ENCODE measurements around the gene DHPS.
"Not testable (repeated sequence)": the region's sequence is repeated elsewhere in the genome, so short reads cannot be mapped to it uniquely, and the experiment has no call there.

The DHPS gene

GRCh38 chr19:12681074-12681987 is at the start of gene DHPS:
DHPS (minus strand) TSS chr19:12681880; CDS start chr19:12681766, 114 bp downstream.
- peak; percentile 82 to 87 for DNase-seq (ENCODE audit: low read depth in 2 of 2)

- no peak for DNase-seq (ENCODE audit: low read depth in 2 of 2)
These were observed 49.7 kb upstream of the DHPS start for GRCh38 chr19:12731337-12731736.

- no peak for DNase-seq (ENCODE audit: low read depth in 2 of 2)
These were observed 48.4 kb upstream of the DHPS start for GRCh38 chr19:12730064-12730463.

GRCh38 chr19:12727745-12728433 is 46.2 kb upstream of the DHPS start:
- DNase-seq (ENCODE audit: low read depth in 2 of 2): no peak

GRCh38 chr19:12726988-12727316 is 45.3 kb upstream of the DHPS start:
- DNase-seq (ENCODE audit: low read depth in 2 of 2): no peak

- not testable (repeated sequence) for DNase-seq (ENCODE audit: low read depth in 2 of 2)
These were observed 43.9 kb upstream of the DHPS start for GRCh38 chr19:12725612-12726011.

- DNase-seq (ENCODE audit: low read depth in 2 of 2): peak; percentile 58 to 69
These were observed 42.2 kb upstream of the DHPS start, which contains the start of gene TNPO2 for GRCh38 chr19:12723641-12724426. TNPO2 (minus strand) TSS chr19:12723932; CDS start chr19:12720977, 2,955 bp downstream.

- no peak for DNase-seq (ENCODE audit: low read depth in 2 of 2)
These were observed 41.6 kb upstream of the DHPS start for GRCh38 chr19:12723381-12723640.

- DNase-seq (ENCODE audit: low read depth in 2 of 2): peak; percentile 83 to 87
These were observed 41.1 kb upstream of the DHPS start for GRCh38 chr19:12722566-12723380.

GRCh38 chr19:12721656-12722565 is 40.2 kb upstream of the DHPS start:
- no peak for DNase-seq (ENCODE audit: low read depth in 2 of 2)

GRCh38 chr19:12720851-12721655 is 39.4 kb upstream of the DHPS start:
- DNase-seq (ENCODE audit: low read depth in 2 of 2): no peak

- no peak for DNase-seq (ENCODE audit: low read depth in 2 of 2)
These were observed 38.6 kb upstream of the DHPS start for GRCh38 chr19:12720296-12720695.

GRCh38 chr19:12715929-12716328 is 34.2 kb upstream of the DHPS start:
- no peak for DNase-seq (ENCODE audit: low read depth in 2 of 2)

- DNase-seq (ENCODE audit: low read depth in 2 of 2): no peak
These were observed 33.4 kb upstream of the DHPS start for GRCh38 chr19:12715102-12715501.

GRCh38 chr19:12713304-12713703 is 31.6 kb upstream of the DHPS start:
- DNase-seq (ENCODE audit: low read depth in 2 of 2): not testable (repeated sequence)

- DNase-seq (ENCODE audit: low read depth in 2 of 2): not testable (repeated sequence)
These were observed 30.4 kb upstream of the DHPS start for GRCh38 chr19:12712077-12712476.

GRCh38 chr19:12711187-12711586 is 29.5 kb upstream of the DHPS start:
- no peak for DNase-seq (ENCODE audit: low read depth in 2 of 2)

GRCh38 chr19:12708641-12709040 is 27.0 kb upstream of the DHPS start:
- DNase-seq (ENCODE audit: low read depth in 2 of 2): no peak

- no peak for DNase-seq (ENCODE audit: low read depth in 2 of 2)
These were observed 24.6 kb upstream of the DHPS start for GRCh38 chr19:12706332-12706718.

Measured in activated CD4-positive, alpha-beta T cell treated with anti-CD3 and anti-CD28 coated beads for 24 hours (primary cell).